ENCODE results near the gene UBE2G2. TPM values are rescaled to one million over a fixed set of nuclear protein-coding genes. Genes with fewer than 3 reads are reported as not detected.

Gene UBE2G2
- total RNA-seq, 6 experiments from 2014 or later, result 53.5 to 73.3 (median 61.0) TPM

DNA sequence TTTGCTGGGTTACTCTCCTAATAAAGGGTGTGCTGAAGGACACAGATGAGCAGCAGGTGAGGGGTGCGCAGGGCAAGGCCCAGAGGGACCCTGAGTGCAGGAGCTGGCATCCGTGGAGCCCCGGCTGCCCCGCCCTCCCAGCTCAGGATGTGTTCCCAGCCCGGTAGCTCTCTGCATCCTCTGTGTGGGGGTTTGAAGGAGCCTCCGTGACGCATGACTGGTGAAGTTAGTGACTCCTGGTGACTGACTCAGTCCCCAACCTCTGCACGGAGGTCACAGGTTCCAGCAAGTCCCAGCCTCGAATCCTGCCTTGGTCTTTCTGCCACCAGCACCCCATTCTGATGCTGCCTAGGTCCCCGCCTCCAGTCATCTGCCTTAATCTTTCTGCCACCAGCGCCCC lies 68.7 kb downstream of the UBE2G2 start:
- no peak for DNase-seq
- Mint-ChIP-seq H3K4me3 (no peak overlapping the region), H3K27ac (no peak overlapping the region), H3K36me3 (ENCODE audit: low read depth) (no peaks in the 10 kb centered on the region; the same call in 1 of the 2 replicates), H3K9me3 (peaks cover 9% of the 10 kb centered on the region; the same call in 1 of the 2 replicates), H3K27me3 (ENCODE audit: insufficient read depth) (peaks cover 50% of the 10 kb centered on the region), H3K4me1 (ENCODE audit: low read depth) (no peaks in the 10 kb centered on the region; the same call in 1 of the 2 replicates)
- TF ChIP-seq, protein P1, sequence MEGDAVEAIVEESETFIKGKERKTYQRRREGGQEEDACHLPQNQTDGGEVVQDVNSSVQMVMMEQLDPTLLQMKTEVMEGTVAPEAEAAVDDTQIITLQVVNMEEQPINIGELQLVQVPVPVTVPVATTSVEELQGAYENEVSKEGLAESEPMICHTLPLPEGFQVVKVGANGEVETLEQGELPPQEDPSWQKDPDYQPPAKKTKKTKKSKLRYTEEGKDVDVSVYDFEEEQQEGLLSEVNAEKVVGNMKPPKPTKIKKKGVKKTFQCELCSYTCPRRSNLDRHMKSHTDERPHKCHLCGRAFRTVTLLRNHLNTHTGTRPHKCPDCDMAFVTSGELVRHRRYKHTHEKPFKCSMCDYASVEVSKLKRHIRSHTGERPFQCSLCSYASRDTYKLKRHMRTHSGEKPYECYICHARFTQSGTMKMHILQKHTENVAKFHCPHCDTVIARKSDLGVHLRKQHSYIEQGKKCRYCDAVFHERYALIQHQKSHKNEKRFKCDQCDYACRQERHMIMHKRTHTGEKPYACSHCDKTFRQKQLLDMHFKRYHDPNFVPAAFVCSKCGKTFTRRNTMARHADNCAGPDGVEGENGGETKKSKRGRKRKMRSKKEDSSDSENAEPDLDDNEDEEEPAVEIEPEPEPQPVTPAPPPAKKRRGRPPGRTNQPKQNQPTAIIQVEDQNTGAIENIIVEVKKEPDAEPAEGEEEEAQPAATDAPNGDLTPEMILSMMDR (IDR thresholded peaks at IDR 0.05), result no peak

GRCh38 chr21:44732263-44732662 lies 69.4 kb downstream of the UBE2G2 start:
- no peak for DNase-seq
- no peak overlapping the region for H3K27ac Mint-ChIP-seq
- H3K36me3 Mint-ChIP-seq (ENCODE audit: low read depth), result no peaks in the 10 kb centered on the region; the same call in 1 of the 2 replicates
- no peaks in the 10 kb centered on the region; the same call in 1 of the 2 replicates for H3K4me1 Mint-ChIP-seq (ENCODE audit: low read depth)
- TF ChIP-seq, protein P1 (IDR thresholded peaks at IDR 0.05), result no peak
- peaks cover 2% of the 10 kb centered on the region; the same call in 1 of the 2 replicates for H3K9me3 Mint-ChIP-seq
- H3K27me3 Mint-ChIP-seq (ENCODE audit: insufficient read depth), result peaks cover 45% of the 10 kb centered on the region
- H3K4me3 Mint-ChIP-seq, result no peak overlapping the region

DNA sequence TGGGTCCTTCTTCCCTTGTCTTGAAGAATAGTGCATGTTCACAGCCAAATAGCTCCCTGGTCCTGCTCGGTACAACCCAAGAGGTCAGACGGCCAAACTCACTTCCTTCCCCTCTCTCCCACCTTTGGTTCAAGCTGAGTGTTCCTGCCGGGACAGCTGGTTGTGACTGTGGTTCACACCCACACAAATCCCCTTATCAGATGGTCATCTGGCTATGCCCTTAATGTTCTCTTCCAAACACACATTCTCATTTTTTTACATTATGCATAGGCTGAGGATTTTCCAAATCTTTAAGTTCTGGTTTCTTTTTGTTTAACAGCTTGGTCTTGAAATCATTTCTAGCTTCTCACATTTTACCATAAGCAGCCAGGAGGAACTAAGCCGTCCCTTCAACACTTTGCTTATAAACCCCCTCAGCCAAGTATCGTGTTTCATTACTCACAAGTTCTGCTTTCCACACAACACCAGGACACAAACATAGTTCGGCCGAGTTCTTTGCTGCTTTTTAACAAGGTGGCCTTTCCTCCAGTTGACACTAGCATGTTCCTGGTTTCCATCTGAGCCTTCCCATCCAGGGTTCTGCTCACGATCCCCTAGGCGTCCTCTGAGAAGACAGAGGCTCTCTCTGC lies 70.6 kb downstream of the UBE2G2 start:
- Mint-ChIP-seq H3K27me3 (ENCODE audit: insufficient read depth) (peaks cover 52% of the 10 kb centered on the region), H3K9me3 (no peaks in the 10 kb centered on the region), H3K4me1 (ENCODE audit: low read depth) (no peaks in the 10 kb centered on the region; the same call in 1 of the 2 replicates), H3K36me3 (ENCODE audit: low read depth) (no peaks in the 10 kb centered on the region), H3K4me3 (no peak overlapping the region), H3K27ac (no peak overlapping the region)
- TF ChIP-seq, protein P1 (IDR thresholded peaks at IDR 0.05), result no peak
- DNase-seq, result no peak

- Mint-ChIP-seq H3K9me3 (no peaks in the 10 kb centered on the region), H3K27me3 (ENCODE audit: insufficient read depth) (peaks cover 53% of the 10 kb centered on the region), H3K27ac (no peak overlapping the region), H3K4me3 (no peak overlapping the region), H3K4me1 (ENCODE audit: low read depth) (no peaks in the 10 kb centered on the region; the same call in 1 of the 2 replicates), H3K36me3 (ENCODE audit: low read depth) (no peaks in the 10 kb centered on the region)
- TF ChIP-seq, protein P1 (IDR thresholded peaks at IDR 0.05), result no peak
- DNase-seq, result no peak
Observed at GRCh38 chr21:44730028-44730395, 71.6 kb downstream of the UBE2G2 start.

- Mint-ChIP-seq H3K36me3 (ENCODE audit: low read depth) (no peaks in the 10 kb centered on the region), H3K9me3 (no peaks in the 10 kb centered on the region), H3K4me3 (no peak overlapping the region), H3K4me1 (ENCODE audit: low read depth) (no peaks in the 10 kb centered on the region; the same call in 1 of the 2 replicates), H3K27me3 (ENCODE audit: insufficient read depth) (peaks cover 55% of the 10 kb centered on the region), H3K27ac (no peak overlapping the region)
- TF ChIP-seq, protein P1 (IDR thresholded peaks at IDR 0.05), result no peak
- no peak for DNase-seq
Observed at GRCh38 chr21:44729336-44730027, 72.1 kb downstream of the UBE2G2 start.

All from HFFc6 (cell line).